CD4-positive, CD25-positive, alpha-beta regulatory T cell (primary cell): ENCODE measurements around the gene GSTM1. TPM values are rescaled to one million over a fixed set of nuclear protein-coding genes. Genes with fewer than 3 reads are reported as not detected.
A peak's percentile ranks its signal among the peaks of the same experiment; 100 is the strongest.
"Not testable (repeated sequence)": the region's sequence is repeated elsewhere in the genome, so short reads cannot be mapped to it uniquely, and the experiment has no call there.

Experiments used
- ATAC-seq, 2 donors: fragments of 150-1000 bp; cut with Tn5 transposase; one replicate each; pipeline ENCODE4 v1.10.0; 2021; ENCODE audit warnings: low read depth in 2 of 2, moderate number of reproducible peaks in 2 of 2, moderate library complexity in 1 of 2
- DNase-seq, 3 donors: peaks; one replicate each; pipeline versions ENCODE4 v3.0.0 to v3.0.0-alpha.2; 2012 to 2022; ENCODE audit warnings: mixed read lengths in 1 of 3
- H3K27ac ChIP-seq: one replicate; pipeline ENCODE4 v1.7.0; 2013; ENCODE audit warnings: mild to moderate bottlenecking, low read length; ENCODE audit not compliant: insufficient read depth, poor library complexity, severe bottlenecking
- H3K27me3 ChIP-seq: one replicate; pipeline ENCODE4 v1.7.0; 2013; ENCODE audit warnings: low read length; ENCODE audit not compliant: control insufficient read depth, insufficient read depth
- H3K36me3 ChIP-seq: one replicate; pipeline ENCODE4 v1.7.0; 2013; ENCODE audit warnings: mild to moderate bottlenecking, low read length, moderate library complexity; ENCODE audit not compliant: control insufficient read depth, insufficient read depth
- H3K4me1 ChIP-seq: 2 replicates; pipeline ENCODE4 v1.7.0; 2013; ENCODE audit warnings: mild to moderate bottlenecking, low read length; ENCODE audit not compliant: insufficient read depth, control insufficient read depth, poor library complexity, severe bottlenecking
- H3K4me3 ChIP-seq: one replicate; pipeline ENCODE4 v1.7.0; 2013; ENCODE audit warnings: low read depth, mild to moderate bottlenecking, low read length, moderate library complexity
- H3K9me3 ChIP-seq, 2 experiments: 1 replicate in 1 of 2; 2 replicates in 1 of 2; pipeline ENCODE4 v1.7.0; 2013; ENCODE audit warnings: low read length in 2 of 2, mild to moderate bottlenecking in 1 of 2, moderate library complexity in 1 of 2; ENCODE audit not compliant: control insufficient read depth in 2 of 2
- H3K27ac Mint-ChIP-seq, 3 donors: one replicate each; pipeline ENCODE4 v1.8.0; 2020 to 2022; ENCODE audit warnings: mild to moderate bottlenecking in 3 of 3, mixed read lengths in 3 of 3, moderate library complexity in 2 of 3
- H3K27me3 Mint-ChIP-seq: one replicate; pipeline ENCODE4 v1.8.0; 2022; ENCODE audit warnings: mild to moderate bottlenecking, mixed read lengths
- H3K36me3 Mint-ChIP-seq: one replicate; pipeline ENCODE4 v1.8.0; 2020; ENCODE audit warnings: mixed read lengths
- H3K4me1 Mint-ChIP-seq, 4 donors: one replicate each; pipeline ENCODE4 v1.8.0; 2020 to 2022; ENCODE audit warnings: mixed read lengths in 4 of 4, mild to moderate bottlenecking in 1 of 4
- H3K4me3 Mint-ChIP-seq, 4 donors: one replicate each; pipeline ENCODE4 v1.8.0; 2020 to 2022; ENCODE audit warnings: mild to moderate bottlenecking in 4 of 4, mixed read lengths in 4 of 4, moderate library complexity in 3 of 4
- H3K9me3 Mint-ChIP-seq, 7 donors: one replicate each; pipeline ENCODE4 v1.8.0; 2020 to 2022; ENCODE audit warnings: mixed read lengths in 7 of 7, mild to moderate bottlenecking in 3 of 7, moderate library complexity in 2 of 7
- polyA plus RNA-seq, 4 donors: library from polyadenylated mRNA; unstranded; fragments of 300-500 nt; fragmentation: Illumina TruSeq; gene quantifications; one replicate each; pipeline ENCODE4 v1.2.3, GENCODE V29; 2021
- total RNA-seq: library from RNA; stranded (reverse); gene quantifications from one replicate; pipeline ENCODE4 v1.2.3, GENCODE V29; 2022

The GSTM1 gene
- total and polyA plus RNA-seq, 5 donors from 2014 or later: 18.7 to 123 (median 46.1) TPM; not detected in 1

- no peaks in the 10 kb centered on the region for H3K9me3 ChIP-seq
- Mint-ChIP-seq H3K4me1 (peaks cover 0 to 17% (median 10%) of the 10 kb centered on the region in 4 donors), H3K36me3 (no peaks in the 10 kb centered on the region), H3K27me3 (peaks cover 24% of the 10 kb centered on the region), H3K9me3 (no peaks in the 10 kb centered on the region), H3K27ac (peak within 1 kb of the TSS; percentile 35 to 86 (median 86)), H3K4me3 (peak within 1 kb of the TSS; percentile 89 to 98 (median 92))
- DNase-seq (peak; percentile 38 to 74 (median 63)), ATAC-seq (peak; percentile 70 to 82)
- H3K27ac ChIP-seq: peak within 1 kb of the TSS; percentile 53
- H3K27me3 ChIP-seq: peaks cover 4% of the 10 kb centered on the region
- H3K4me3 ChIP-seq: peak within 1 kb of the TSS; percentile 70
- peaks cover 13% of the 10 kb centered on the region for H3K4me1 ChIP-seq
- no peaks in the 10 kb centered on the region for H3K36me3 ChIP-seq
These were observed 31.8 kb upstream of the GSTM1 start, which contains the start of gene GSTM4 for GRCh38 chr1:109655615-109656519. TSS of gene GSTM4 (plus strand) at chr1:109656099. CDS start at chr1:109656390, 291 bp downstream.

GRCh38 chr1:109657395-109657794 lies 30.2 kb upstream of the GSTM1 start:
- H3K36me3 ChIP-seq: no peaks in the 10 kb centered on the region
- Mint-ChIP-seq H3K9me3 (peaks cover 0 to 1% (median 0%) of the 10 kb centered on the region in 7 donors), H3K27me3 (peaks cover 8% of the 10 kb centered on the region), H3K27ac (peak overlapping the region in 1 of 3 donors; percentile 1), H3K4me3 (peak overlapping the region; percentile 56 to 98 (median 84)), H3K4me1 (peaks cover 0 to 17% (median 10%) of the 10 kb centered on the region in 4 donors), H3K36me3 (no peaks in the 10 kb centered on the region)
- peaks cover 13% of the 10 kb centered on the region for H3K4me1 ChIP-seq
- H3K4me3 ChIP-seq: no peak overlapping the region
- H3K9me3 ChIP-seq: no peaks in the 10 kb centered on the region
- H3K27ac ChIP-seq: no peak overlapping the region
- ATAC-seq (no peak), DNase-seq (no peak)
- peaks cover 3% of the 10 kb centered on the region for H3K27me3 ChIP-seq

GRCh38 chr1:109657970-109658369 lies 29.6 kb upstream of the GSTM1 start:
- Mint-ChIP-seq H3K9me3 (peaks cover 0 to 1% (median 0%) of the 10 kb centered on the region in 7 donors), H3K4me1 (peaks cover 0 to 17% (median 9%) of the 10 kb centered on the region in 4 donors), H3K27me3 (peaks cover 6% of the 10 kb centered on the region), H3K27ac (peak overlapping the region in 1 of 3 donors; percentile 1), H3K4me3 (peak overlapping the region; percentile 56 to 89 (median 80)), H3K36me3 (no peaks in the 10 kb centered on the region)
- ATAC-seq (no peak), DNase-seq (no peak)
- no peak overlapping the region for H3K27ac ChIP-seq
- no peaks in the 10 kb centered on the region for H3K27me3 ChIP-seq
- H3K4me3 ChIP-seq: no peak overlapping the region
- no peaks in the 10 kb centered on the region for H3K36me3 ChIP-seq
- no peaks in the 10 kb centered on the region for H3K9me3 ChIP-seq
- H3K4me1 ChIP-seq: peaks cover 13% of the 10 kb centered on the region

- ATAC-seq (no peak), DNase-seq (no peak)
- Mint-ChIP-seq H3K4me1 (peaks cover 0 to 17% (median 8%) of the 10 kb centered on the region in 4 donors), H3K9me3 (peaks cover 0 to 1% (median 0%) of the 10 kb centered on the region in 7 donors), H3K27me3 (peaks cover under 1% of the 10 kb centered on the region), H3K27ac (no peak overlapping the region), H3K36me3 (no peaks in the 10 kb centered on the region), H3K4me3 (peak overlapping the region in 1 of 4 donors; percentile 79)
- H3K27me3 ChIP-seq: no peaks in the 10 kb centered on the region
- no peaks in the 10 kb centered on the region for H3K9me3 ChIP-seq
- no peak overlapping the region for H3K27ac ChIP-seq
- peaks cover 13% of the 10 kb centered on the region for H3K4me1 ChIP-seq
- H3K36me3 ChIP-seq: no peaks in the 10 kb centered on the region
- no peak overlapping the region for H3K4me3 ChIP-seq
These were observed 29.0 kb upstream of the GSTM1 start for GRCh38 chr1:109658533-109659042.

- H3K9me3 Mint-ChIP-seq: peaks cover 0 to 1% (median 0%) of the 10 kb centered on the region in 7 donors
- DNase-seq (no peak), ATAC-seq (no peak)
- Histone ChIP-seq H3K4me1 (peaks cover 13% of the 10 kb centered on the region), H3K36me3 (no peaks in the 10 kb centered on the region), H3K4me3 (no peak overlapping the region), H3K9me3 (no peaks in the 10 kb centered on the region), H3K27ac (no peak overlapping the region), H3K27me3 (no peaks in the 10 kb centered on the region)
- H3K36me3 Mint-ChIP-seq: no peaks in the 10 kb centered on the region
- no peak overlapping the region for H3K27ac Mint-ChIP-seq
- peaks cover 0 to 17% (median 8%) of the 10 kb centered on the region in 4 donors for H3K4me1 Mint-ChIP-seq
- H3K4me3 Mint-ChIP-seq: peak overlapping the region in 1 of 4 donors; percentile 75
- no peaks in the 10 kb centered on the region for H3K27me3 Mint-ChIP-seq
These were observed 28.5 kb upstream of the GSTM1 start for GRCh38 chr1:109659145-109659544.

GRCh38 chr1:109659997-109660690 lies 27.5 kb upstream of the GSTM1 start:
- H3K27ac ChIP-seq: no peak overlapping the region
- no peaks in the 10 kb centered on the region for H3K27me3 ChIP-seq
- no peaks in the 10 kb centered on the region for H3K9me3 ChIP-seq
- Mint-ChIP-seq H3K27ac (peak overlapping the region in 1 of 3 donors; percentile 32), H3K27me3 (no peaks in the 10 kb centered on the region), H3K9me3 (peaks cover 0 to 1% (median 0%) of the 10 kb centered on the region in 7 donors), H3K36me3 (no peaks in the 10 kb centered on the region), H3K4me1 (peaks cover 0 to 14% (median 3%) of the 10 kb centered on the region in 4 donors), H3K4me3 (no peak overlapping the region)
- peaks cover 12% of the 10 kb centered on the region for H3K4me1 ChIP-seq
- ATAC-seq (no peak), DNase-seq (no peak)
- no peaks in the 10 kb centered on the region for H3K36me3 ChIP-seq
- H3K4me3 ChIP-seq: no peak overlapping the region

- H3K36me3 Mint-ChIP-seq, DNase-seq, H3K4me3 Mint-ChIP-seq, H3K27me3 ChIP-seq, H3K27me3 Mint-ChIP-seq, H3K4me1 Mint-ChIP-seq, H3K4me1 ChIP-seq, H3K4me3 ChIP-seq, ATAC-seq, H3K9me3 Mint-ChIP-seq, H3K36me3 ChIP-seq, H3K9me3 ChIP-seq, H3K27ac Mint-ChIP-seq, H3K27ac ChIP-seq: not testable (repeated sequence)
These were observed 27.0 kb upstream of the GSTM1 start for GRCh38 chr1:109660691-109661026.
